Keratinocyte (primary cell): Measurements from ENCODE around the gene PDCD6IP. TPM values are rescaled to one million over a fixed set of nuclear protein-coding genes. Genes with fewer than 3 reads are reported as not detected.
"Not testable (repeated sequence)": the region's sequence is repeated elsewhere in the genome, so short reads cannot be mapped to it uniquely, and the experiment has no call there.

Experiments used
- DNase-seq: peaks from one replicate; pipeline ENCODE4 v3.0.0-alpha.2; 2011; ENCODE audit warnings: low read depth, missing footprints, low spot score
- FAIRE-seq: peaks from 2 replicates; lab custom pipeline; 2011; peaks lifted over from hg19 to GRCh38; lab: Jason Lieb, UNC
- H2AFZ ChIP-seq: 2 replicates; pipeline ENCODE4 v1.6.0; 2012; ENCODE audit warnings: low read length, control low read depth, inconsistent platforms; ENCODE audit not compliant: control insufficient read depth
- H3K27ac ChIP-seq: 2 replicates; pipeline ENCODE4 v1.5.1; 2011; ENCODE audit warnings: low read length; ENCODE audit not compliant: control insufficient read depth, insufficient read depth
- H3K27me3 ChIP-seq: 3 replicates; pipeline ENCODE4 v1.6.0; 2011; ENCODE audit warnings: low read length; ENCODE audit not compliant: control insufficient read depth, insufficient read depth; ENCODE audit errors: extremely low read depth
- H3K36me3 ChIP-seq, 2 experiments: 2 replicates in 1 of 2; 3 replicates in 1 of 2; pipeline ENCODE4 v1.5.1; 2011; ENCODE audit warnings: low read length in 2 of 2, mild to moderate bottlenecking in 1 of 2; ENCODE audit not compliant: control insufficient read depth in 2 of 2, insufficient read depth in 2 of 2; ENCODE audit errors: extremely low read depth in 1 of 2
- H3K4me1 ChIP-seq: 3 replicates; pipeline ENCODE4 v1.5.1; 2011; ENCODE audit warnings: low read length; ENCODE audit not compliant: control insufficient read depth, insufficient read depth; ENCODE audit errors: extremely low read depth
- H3K4me2 ChIP-seq: 3 replicates; pipeline ENCODE4 v1.6.0; 2011; ENCODE audit warnings: low read depth, low read length; ENCODE audit not compliant: control insufficient read depth, insufficient read depth; ENCODE audit errors: extremely low read depth
- H3K4me3 ChIP-seq, 3 experiments: fragments of 200-600 bp in 1 of 3; sonication (generic) in 1 of 3; 2 replicates in 2 of 3; 3 replicates in 1 of 3; pipeline ENCODE4 v1.5.1; 2011 to 2016; ENCODE audit warnings: low read length in 3 of 3, mild to moderate bottlenecking in 3 of 3, control low read depth in 2 of 3, inconsistent platforms in 1 of 3, low read depth in 1 of 3, mixed read lengths in 1 of 3, mixed run types in 1 of 3, moderate library complexity in 1 of 3; ENCODE audit not compliant: control insufficient read depth in 2 of 3, insufficient read depth in 2 of 3; ENCODE audit errors: extremely low read depth in 1 of 3
- H3K79me2 ChIP-seq: 2 replicates; pipeline ENCODE4 v1.6.0; 2012; ENCODE audit warnings: low read length; ENCODE audit not compliant: control insufficient read depth, insufficient read depth
- H3K9ac ChIP-seq: 3 replicates; pipeline ENCODE4 v1.6.0; 2011; ENCODE audit warnings: low read length; ENCODE audit not compliant: control insufficient read depth, insufficient read depth; ENCODE audit errors: extremely low read depth
- H3K9me1 ChIP-seq: 3 replicates; pipeline ENCODE4 v1.6.0; 2011; ENCODE audit warnings: low read length; ENCODE audit not compliant: control insufficient read depth, insufficient read depth; ENCODE audit errors: extremely low read depth
- H3K9me3 ChIP-seq: 2 replicates; pipeline ENCODE4 v1.5.1; 2012; ENCODE audit warnings: low read depth, low read length; ENCODE audit not compliant: control insufficient read depth
- H4K20me1 ChIP-seq: 3 replicates; pipeline ENCODE4 v1.6.0; 2011; ENCODE audit warnings: low read length; ENCODE audit not compliant: control insufficient read depth, insufficient read depth; ENCODE audit errors: extremely low read depth
- CTCF ChIP-seq, 3 experiments: IDR thresholded peaks in 1 of 3; conservative IDR thresholded peaks in 1 of 3; optimal IDR thresholded peaks in 1 of 3; 2 replicates in 2 of 3; 3 replicates in 1 of 3; pipeline versions ENCODE3 to v1.5.1; 2011; ENCODE audit warnings: low read length in 3 of 3, mild to moderate bottlenecking in 3 of 3, moderate library complexity in 2 of 3, control low read depth in 1 of 3, inconsistent platforms in 1 of 3; ENCODE audit not compliant: insufficient read depth in 2 of 3; ENCODE audit errors: extremely low read depth in 1 of 3
- EZH2 ChIP-seq: IDR thresholded peaks from one replicate; pipeline ENCODE4 v1.6.1; 2012; ENCODE audit warnings: inconsistent platforms, mild to moderate bottlenecking, low read length, moderate library complexity
- dilution Hi-C: fragments of 300-500 bp; cut with MboI; formaldehyde crosslinking; loops from one replicate; pipeline ENCODE4 v1.7.0; 2020; ENCODE audit warnings: low sequenced_read_pairs; ENCODE audit not compliant: extremely low pct_ligation_motif_present
- polyA plus RNA-seq, 5 experiments: library from polyadenylated mRNA; depleted of rRNA in 3 of 5; stranded (reverse) in 3 of 5; stranded (forward) in 1 of 5; unstranded in 1 of 5; fragments of >200 nt; gene quantifications; 1 replicate in 1 of 5; 2 replicates in 3 of 5; 3 replicates in 1 of 5; pipeline versions ENCODE4 v1.2.1 to v1.2.3, GENCODE V29; 2011 to 2012; ENCODE audit warnings: missing spikeins in 2 of 5, low read depth in 1 of 5, low replicate concordance in 1 of 5

Gene PDCD6IP
- polyA plus RNA-seq, 1 donor (not counting 4 experiments of a cell fraction or from before 2014, with no cell fraction given) = 183 TPM

- Histone ChIP-seq H3K79me2 (peaks cover under 1% of the 10 kb centered on the region), H3K27ac (peak overlapping the region; percentile 67), H4K20me1 (no peaks in the 10 kb centered on the region), H3K9me3 (no peaks in the 10 kb centered on the region), H3K27me3 (no peaks in the 10 kb centered on the region), H3K9me1 (no peaks in the 10 kb centered on the region), H3K9ac (no peak overlapping the region), H3K4me3 (no peak overlapping the region), H3K4me2 (peak overlapping the region; percentile 51), H3K36me3 (peaks cover 3 to 7% of the 10 kb centered on the region in 2 experiments), H3K4me1 (peaks cover 10% of the 10 kb centered on the region), H2AFZ (no peak overlapping the region)
- no peak for TF ChIP-seq EZH2
- TF ChIP-seq CTCF (optimal IDR thresholded peaks at IDR 0.05 in 1 of 3, IDR thresholded peaks at IDR 0.05 in 1 of 3, conservative IDR thresholded peaks at IDR 0.05 in 1 of 3; ENCODE audit: extremely low read depth in 1 of 3, insufficient read depth in 2 of 3, low read length in 3 of 3) = no peak
- dilution Hi-C loops = no loop called here
- DNase-seq (no peak), FAIRE-seq (no peak)
Measured at GRCh38 chr3:33855884-33856546, 57.6 kb downstream of the PDCD6IP start.

GRCh38 chr3:33857701-33858100 lies 59.3 kb downstream of the PDCD6IP start:
- dilution Hi-C loops, H3K27ac ChIP-seq, H3K9me3 ChIP-seq, H3K9ac ChIP-seq, H3K79me2 ChIP-seq, H3K27me3 ChIP-seq, DNase-seq, H3K4me3 ChIP-seq, H2AFZ ChIP-seq, H3K4me2 ChIP-seq, H4K20me1 ChIP-seq, H3K36me3 ChIP-seq, H3K9me1 ChIP-seq, FAIRE-seq: not testable (repeated sequence)
- H3K4me1 ChIP-seq = peaks cover 10% of the 10 kb centered on the region

- H3K9me1 ChIP-seq = no peaks in the 10 kb centered on the region
- H3K4me1 ChIP-seq = peaks cover 10% of the 10 kb centered on the region
- no peaks in the 10 kb centered on the region for H3K79me2 ChIP-seq
- no peak overlapping the region for H2AFZ ChIP-seq
- H3K9ac ChIP-seq = no peak overlapping the region
- peaks cover 2 to 7% of the 10 kb centered on the region in 2 experiments for H3K36me3 ChIP-seq
- H3K27me3 ChIP-seq = no peaks in the 10 kb centered on the region
- no peak for TF ChIP-seq CTCF (optimal IDR thresholded peaks at IDR 0.05 in 1 of 3, IDR thresholded peaks at IDR 0.05 in 1 of 3, conservative IDR thresholded peaks at IDR 0.05 in 1 of 3; ENCODE audit: extremely low read depth in 1 of 3, insufficient read depth in 2 of 3, low read length in 3 of 3)
- TF ChIP-seq EZH2 = no peak
- H3K4me3 ChIP-seq = no peak overlapping the region
- no peak for DNase-seq
- H4K20me1 ChIP-seq = no peaks in the 10 kb centered on the region
- H3K9me3 ChIP-seq = no peaks in the 10 kb centered on the region
- dilution Hi-C loops = no loop called here
- no peak overlapping the region for H3K27ac ChIP-seq
- H3K4me2 ChIP-seq = no peak overlapping the region
- FAIRE-seq = no peak
Measured at GRCh38 chr3:33858131-33858530, 59.7 kb downstream of the PDCD6IP start.
